GM18502 (cell line): Measurements from ENCODE around the gene UBE2V1.
"Not testable (repeated sequence)": the region's sequence is repeated elsewhere in the genome, so short reads cannot be mapped to it uniquely, and the experiment has no call there.

Source experiments
- ATAC-seq: cut with Tn5 transposase; IDR thresholded peaks from one replicate; pipeline ENCODE4 v1.9.1; 2021; ENCODE audit warnings: mild to moderate bottlenecking; ENCODE audit not compliant: unreplicated experiment, poor library complexity

UBE2V1 gene

DNA sequence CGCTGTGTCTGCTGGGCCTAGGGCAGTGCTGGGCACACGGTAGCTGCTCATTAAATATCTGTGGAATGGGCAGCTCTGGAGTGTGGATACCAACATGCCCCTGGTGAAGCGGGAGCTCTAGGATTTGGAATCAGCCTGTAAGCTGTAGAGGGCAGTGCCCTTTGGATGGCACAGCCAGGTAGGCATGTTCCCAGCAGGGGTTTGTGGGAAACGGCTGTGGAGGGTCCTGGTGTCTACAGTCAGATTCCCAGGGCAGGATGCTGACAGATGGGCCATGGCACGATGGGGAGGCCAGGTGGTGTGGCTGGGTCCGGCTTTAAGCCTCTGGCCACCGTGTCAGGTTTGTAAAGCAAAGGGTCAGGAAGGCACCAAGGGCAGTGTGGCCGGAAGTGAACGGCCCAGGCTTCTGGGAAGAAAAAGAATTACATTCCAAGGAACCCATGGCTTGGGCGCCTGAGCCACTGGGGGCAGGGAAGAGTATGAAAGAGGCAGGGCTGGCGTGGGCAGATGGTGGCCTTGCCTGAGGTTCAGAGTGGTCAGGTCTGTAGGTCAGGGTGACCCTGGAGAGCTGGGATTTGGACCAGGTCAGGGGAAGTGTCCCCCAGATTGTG, 44.8 kb downstream of the UBE2V1 start:
- ATAC-seq: no peak

DNA sequence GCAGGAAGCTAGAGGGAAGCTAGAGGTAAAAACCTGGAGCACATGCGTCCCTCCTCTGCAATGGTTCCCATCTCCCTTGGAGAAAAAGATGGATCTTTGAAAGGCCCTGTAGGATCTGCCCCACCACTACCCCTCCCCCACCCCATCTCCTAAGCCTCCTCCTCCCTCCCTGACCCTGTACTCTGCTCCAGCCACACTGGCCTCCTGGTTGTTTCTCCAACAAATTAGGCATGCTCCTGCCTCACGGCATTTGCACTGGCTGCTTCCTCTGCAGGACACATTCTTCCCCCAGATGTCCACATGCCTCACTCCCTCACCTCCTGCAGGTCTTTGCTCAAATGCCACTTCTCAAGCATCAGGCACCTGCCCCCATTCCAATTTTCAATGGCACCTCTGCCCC, 45.5 kb downstream of the UBE2V1 start:
- ATAC-seq: no peak

DNA sequence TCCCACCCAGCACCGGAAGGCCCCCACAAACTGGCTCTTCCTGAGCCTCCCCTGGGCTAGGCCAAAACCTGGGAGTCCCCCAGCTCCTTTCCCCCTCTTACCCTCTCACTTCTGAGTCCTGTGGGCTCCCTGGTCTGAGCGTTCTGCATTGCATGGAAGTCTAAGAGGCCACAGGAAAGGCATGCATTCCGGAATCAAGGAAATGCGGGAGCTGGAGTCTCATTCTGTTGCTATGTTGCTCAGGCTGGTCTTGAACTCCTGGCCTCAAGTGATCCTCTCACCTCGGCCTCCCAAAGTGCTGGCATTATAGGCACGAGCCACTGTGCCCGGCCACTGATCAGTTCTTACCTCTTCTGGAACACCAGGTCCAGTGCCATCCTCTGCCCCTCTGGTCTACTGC, 45.9 kb downstream of the UBE2V1 start:
- no peak for ATAC-seq

DNA sequence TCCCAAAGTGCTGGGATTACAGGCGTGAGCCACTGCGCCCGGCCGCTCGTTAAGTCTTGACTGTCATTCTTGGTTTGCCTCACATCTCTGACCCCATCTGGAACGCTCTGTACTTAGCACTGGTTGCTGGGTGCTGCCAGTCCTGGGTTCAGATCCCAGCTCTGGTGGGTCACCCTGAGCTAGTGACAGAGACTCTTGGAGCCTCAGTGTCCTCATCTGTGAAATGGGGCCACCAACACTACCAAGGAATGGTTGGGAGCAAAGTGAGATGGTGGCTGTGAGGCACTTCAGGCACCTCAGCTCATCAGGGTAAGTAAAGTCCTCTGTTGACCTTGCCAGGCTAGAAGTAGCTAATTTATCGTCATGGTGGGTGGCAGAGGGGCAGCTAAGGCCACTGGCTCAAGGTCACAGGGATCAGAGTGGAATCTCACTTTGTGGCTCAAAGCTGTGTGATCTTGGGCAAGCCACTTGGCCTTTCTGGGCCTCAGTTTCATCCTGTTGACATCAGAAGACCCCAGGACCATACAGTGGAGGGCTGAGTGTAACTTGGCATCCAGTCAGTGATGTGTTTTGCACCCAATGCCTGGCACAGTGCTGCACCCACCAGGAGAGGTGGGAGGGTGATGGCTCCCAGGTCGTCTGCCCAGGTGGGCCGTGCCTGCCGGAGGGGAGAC, 46.7 kb downstream of the UBE2V1 start:
- no peak for ATAC-seq

DNA sequence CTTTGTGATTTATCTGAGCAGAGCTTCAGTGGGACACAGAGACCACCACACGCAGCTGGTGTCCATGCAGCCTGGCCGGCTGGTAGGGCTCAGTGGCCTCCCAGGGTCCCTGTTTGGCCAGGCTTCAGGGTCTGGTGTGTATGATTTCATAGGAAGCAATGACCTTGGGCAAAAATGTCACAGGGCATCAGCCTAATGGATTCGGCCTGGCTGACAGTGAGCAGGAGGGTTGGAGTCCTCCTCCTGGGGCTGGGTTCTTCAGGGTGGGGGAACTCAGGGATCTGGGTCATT, 47.7 kb downstream of the UBE2V1 start:
- no peak for ATAC-seq

DNA sequence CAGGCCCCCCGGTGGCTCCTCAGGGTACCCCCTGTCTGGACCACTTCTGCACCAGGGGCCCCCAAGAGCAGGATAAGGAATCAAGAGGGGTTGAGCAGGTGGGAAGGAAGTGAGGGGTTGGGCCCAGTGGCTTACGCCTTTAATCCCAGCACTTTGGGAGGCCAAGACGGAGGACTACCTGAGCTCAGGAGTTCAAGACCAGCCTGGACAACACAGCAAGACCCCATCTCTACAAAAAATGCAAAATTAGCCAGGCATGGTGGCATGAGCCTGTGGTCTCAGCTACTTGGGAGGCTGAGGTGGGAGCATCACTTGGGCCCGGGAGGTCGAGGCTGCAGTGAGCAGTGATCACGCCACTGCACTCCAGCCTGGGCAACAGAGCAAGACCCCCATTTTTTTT, 49.2 kb downstream of the UBE2V1 start:
- ATAC-seq: not testable (repeated sequence)

DNA sequence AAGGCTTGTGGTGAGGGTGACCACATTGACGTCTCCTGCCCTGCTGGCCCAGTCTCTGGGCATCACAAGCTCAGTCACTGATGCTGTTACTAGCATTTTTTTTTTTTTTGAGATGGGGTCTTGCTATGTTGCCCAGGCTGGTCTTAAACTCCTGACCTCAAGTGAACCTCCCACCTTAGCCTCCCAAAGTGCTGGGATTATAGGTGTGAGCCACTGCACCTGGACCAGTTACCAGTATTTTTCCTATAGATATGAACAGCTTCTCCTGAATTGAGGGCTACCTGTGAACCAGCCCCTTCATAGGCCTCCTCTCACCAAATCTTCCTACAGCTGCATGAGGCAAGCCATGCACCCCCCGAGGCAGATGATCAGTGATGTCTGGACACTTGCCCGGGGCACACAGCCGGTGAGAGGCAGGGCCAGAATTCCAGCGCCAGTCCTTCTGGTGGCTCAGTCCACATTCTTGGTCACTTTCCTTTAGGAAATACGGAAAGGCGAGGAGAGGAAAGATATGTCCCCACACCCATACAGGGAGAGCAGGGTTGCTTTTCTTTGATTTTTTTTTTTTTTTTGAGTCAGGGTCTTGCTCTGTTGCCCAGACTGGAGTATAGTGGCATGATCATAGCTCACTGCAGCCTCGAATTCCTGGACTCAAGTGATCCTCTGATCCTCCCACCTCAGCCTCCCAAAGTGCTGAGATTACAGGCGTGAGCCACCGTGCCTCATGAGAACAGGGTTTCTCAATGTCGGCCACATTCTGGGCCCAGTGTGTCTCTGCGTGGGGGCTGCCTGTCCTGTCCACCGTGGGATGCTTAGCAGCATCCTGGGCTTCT, 50.7 kb downstream of the UBE2V1 start:
- ATAC-seq: no peak

DNA sequence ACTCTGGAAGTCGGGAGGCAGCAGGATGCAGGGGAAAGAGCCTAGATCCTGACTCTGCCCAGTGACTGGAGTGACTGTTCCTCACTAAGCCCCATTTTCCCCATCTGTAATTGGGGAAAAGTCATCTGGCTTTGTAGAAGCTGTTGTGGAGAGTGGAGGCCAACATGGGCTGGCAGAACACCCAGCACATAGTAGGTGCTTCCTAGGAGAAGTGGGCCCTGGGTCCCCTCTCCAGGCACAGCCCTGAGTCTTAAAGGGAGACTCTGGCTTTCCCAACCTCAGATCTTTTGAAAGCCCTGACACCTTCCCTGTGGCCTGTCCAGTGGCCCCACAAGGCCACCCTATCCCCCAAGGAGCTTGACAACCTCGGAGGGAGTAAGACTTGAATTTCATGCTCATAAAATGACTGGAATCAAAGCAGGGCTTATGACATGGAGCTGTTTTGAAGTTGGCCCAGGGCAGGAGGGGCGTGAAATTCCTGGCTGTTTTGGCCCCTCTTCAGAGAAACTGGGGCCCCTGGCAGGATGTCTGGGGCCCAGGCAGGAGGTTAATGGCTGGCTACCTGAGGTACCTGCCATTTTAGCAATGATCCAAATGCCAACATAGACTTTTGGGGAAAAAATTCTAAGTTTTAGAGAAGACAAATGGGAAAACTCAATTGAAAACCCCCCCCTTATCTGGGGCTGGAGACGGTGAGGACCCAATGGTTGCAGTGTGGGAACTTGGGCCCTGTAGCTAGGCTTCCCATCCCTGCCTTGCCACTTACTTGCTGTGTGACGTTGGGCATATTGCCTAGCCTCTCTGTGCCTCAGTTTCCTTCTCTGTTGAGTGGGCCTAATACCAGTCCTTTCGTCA, 51.6 kb downstream of the UBE2V1 start:
- no peak for ATAC-seq

DNA sequence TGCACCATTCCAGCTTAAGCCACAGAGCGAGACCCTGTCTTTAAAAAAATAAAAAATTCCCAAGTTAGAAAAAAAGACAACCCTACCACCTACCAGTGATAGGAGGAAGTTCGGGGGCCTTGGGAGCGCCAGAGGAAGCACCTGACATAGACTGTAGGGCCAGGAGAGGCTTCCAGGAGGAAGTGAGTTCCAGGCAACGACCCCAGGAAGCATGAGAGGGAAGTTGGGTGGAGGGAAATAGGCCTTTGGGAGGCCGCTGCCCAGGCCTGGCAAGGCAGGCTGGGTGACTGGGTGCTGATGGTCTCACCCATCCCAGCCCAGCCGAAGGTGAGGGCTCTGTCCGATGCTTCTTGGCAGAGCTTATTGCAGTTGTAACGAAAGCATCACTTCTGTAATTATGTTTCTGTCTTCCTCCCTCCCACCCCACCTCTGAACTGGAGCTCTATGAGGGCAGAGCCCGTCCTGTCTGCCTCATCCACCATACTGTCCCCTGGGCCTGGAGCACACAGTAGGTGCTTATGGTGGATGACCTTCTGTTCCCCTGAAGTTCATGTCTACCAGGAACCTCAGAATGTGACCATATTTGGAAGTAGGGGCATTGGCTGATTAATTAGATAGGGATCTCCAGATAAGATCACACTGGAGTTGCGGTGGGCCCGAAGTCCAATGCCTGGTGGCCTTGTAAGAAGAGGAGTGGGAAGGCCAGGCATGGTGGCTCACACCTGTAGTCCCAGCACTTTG, 54.1 kb downstream of the UBE2V1 start:
- ATAC-seq: no peak

DNA sequence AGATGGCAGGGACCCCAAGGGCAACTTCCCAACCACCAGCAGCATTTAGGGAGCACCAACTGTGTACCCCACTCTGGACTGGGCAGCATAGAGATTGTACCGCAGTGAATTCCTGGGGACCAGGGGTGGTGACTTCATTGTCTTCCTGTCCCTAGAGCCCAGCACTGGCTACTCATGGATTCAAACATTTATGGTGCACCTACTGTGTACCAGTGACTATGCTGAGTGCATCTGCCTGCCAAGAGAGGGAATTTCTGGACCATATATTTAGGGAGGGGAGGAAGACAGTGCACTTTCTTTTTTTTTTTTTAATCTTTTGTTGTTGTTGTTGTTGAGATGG, 55.3 kb downstream of the UBE2V1 start:
- ATAC-seq: no peak

DNA sequence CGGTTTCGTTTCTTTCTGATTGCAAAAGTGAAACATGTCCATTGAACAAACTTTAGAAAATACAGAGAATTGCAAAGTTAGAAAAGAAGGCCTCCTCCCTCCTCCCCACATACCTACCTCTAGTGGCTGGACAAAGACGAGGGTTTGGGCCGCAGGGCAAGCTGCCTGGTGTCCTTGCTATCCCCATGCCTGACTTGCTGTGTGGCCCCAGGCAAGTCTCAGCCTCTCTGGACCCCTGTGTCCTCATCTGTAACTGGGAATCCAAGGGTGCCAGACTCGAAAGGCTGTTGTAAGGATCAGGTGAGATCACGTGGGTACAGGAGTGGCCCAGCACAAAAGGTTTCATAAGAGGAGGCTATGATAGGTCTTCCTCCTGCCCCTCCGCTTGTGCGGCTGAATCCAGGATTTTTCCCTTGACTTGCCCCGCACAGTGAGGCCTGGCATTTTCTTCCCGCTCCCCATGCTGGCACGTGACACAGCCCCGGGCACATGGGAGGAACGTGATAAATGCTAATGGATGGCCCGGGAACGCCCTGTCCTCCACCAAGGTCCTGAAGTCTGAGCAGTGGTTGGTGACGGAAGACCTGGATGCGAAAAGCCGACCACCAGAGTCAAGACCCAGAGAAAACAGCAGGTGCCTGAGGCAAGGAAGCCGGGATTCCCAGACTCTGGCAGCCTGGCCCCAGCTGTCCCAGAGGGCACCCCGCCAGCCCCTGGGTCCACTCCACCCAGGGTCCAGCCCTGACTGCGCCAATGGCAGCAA, 55.8 kb downstream of the UBE2V1 start:
- no peak for ATAC-seq

DNA sequence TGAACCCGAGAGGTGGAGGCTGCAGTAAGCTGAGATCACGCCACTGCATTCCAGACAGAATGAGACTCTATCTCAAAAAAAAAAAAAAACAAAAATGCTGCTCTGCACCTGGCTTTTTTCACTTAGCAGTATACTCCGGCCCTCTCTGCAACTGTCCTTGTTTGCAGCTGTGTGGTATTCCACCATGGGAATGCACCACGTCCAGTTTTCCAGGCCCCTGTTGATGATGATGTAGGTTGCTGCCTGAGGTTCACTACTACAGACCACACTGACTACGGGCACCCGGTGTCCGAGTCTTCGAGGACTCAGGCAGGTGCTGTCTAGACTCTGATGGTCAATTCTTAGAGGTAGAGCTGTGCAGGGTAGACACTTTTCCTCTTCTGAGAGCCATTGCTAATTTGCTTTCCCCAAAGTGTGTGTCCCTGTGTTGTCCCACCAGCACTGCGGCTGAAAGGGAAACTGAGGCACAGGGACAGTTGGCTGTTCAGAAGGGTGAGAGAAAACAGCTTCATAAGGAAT, 56.5 kb downstream of the UBE2V1 start:
- no peak for ATAC-seq

DNA sequence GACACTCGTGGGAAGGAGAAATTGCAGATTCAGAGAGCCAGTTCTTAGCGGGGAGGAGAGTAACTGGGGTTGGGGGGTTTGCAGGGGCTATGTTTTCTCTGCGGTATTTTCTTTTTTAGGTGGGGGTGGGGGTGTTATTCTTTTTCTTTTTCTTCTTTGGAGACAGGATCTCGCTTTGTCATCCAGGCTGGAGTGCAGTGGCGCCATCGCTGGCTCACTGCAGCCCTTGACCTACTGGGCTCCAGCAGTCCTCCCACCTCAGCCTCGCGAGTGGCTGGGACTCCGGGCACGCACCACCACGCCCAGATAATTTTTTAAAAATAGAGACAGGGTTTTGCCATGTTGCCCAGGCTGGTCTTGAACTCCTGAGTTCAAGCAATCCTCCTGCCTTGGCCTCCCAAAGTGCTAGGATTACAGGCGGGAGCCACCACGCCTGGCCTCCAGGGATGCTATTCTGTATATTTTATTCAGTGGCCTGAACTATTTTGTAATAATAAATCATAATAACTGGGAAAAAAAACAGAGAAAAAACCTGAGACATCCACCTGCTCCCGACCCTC, 57.3 kb downstream of the UBE2V1 start:
- ATAC-seq: no peak

DNA sequence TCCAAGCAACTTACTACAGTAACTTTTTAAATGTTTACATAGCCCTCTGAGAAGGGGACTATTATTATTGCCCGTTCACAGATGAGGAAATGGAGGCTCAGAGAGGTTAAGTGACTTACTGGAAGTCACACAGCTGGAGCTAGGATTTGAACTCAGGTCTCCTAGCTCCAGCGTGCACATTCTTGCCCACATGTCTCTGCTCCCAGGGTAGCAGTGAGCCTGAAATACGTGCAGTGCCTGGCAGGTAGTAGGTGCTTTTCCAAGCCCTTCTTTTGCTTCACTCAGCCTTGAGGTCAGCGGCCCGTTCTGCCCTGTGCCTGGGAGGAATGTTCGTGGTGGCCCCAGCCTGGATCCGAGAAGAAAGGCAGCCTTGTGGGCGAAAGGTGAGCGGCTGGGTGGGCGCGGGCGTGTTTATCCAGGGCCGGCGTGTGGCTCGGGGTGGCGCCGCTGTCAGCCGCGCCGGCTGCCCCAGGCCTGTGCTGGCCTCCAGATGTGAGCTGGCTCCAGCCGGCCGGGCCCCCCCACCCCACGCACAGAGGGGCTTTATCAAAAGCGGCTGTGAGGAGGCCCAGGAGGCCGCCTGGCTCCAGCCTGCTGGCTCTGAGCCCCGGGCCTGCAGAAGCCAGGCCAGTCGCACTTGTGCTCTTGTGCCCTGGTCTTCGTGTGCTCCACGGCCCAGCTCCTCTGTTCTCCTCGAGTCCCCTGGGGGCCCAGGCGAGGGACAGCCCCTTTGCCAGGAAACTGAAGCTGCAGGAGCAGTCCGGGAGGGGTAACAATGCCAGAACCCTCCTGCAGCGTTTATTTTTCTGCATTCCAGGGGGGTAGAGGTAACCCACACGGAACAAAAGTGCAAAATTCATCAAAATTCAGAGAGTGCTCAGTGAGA, 58.1 kb downstream of the UBE2V1 start:
- no peak for ATAC-seq

DNA sequence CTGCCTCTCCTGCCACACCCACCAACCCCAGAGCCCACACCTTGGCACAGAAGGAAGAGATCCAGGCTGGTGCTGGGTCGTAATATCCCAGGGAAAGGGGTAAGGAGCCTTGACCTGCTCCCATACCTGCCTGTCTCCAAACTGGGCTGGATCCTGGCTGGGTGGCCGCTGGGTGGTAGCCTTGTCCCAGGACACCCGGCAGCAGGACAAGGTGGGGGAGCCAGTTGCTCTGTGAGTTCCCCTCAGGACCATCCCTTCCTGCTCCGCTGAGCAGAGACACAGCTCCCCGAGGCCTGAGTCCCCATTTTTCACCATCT, 58.8 kb downstream of the UBE2V1 start:
- no peak for ATAC-seq

DNA sequence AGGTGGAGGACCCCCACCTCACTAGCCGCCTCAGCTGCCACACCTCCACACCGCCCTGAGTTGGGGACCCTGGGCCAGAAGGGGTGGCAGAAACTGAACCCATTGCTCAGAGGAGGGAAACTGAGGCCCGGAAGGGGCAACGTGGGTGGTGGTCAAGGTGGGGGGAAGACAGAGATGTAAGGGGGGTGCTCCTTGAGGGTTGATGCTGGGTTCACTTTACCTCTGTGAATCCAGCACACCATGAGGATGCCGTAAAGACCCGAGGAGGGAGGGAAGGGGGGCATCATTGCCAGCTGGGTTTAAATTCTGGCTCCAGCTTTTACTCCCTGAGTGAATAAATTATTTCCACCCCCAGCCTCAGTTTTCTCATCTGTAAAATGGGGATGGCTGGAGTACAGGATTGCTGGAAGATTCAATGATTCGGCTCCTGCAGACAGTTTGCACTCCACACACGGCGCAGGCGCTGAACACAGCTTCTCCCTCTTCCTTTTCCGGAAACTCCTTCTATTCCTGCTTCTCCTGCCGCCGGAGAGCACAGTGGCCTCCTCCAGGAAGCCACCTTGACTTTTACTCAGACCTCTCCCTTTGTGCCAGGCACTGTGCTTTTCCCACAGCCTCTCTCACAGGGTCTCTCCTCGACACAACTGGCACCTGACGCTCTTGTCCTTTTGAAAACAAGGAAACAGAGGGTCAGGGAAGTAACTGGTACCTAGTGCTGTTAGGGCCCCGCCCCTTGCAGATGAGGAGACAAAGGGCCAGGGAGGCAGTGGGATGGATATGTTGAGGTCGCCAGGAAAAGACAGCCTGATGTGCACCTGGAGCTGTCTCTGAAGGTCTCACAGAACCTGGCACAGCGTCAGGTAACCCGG, 59.4 kb downstream of the UBE2V1 start:
- ATAC-seq: no peak
